ENCODE measurements around the gene RSPH6A. TPM values are rescaled to one million over a fixed set of nuclear protein-coding genes. Genes with fewer than 3 reads are reported as not detected.

RSPH6A gene
- total RNA-seq, 5 donors from 2014 or later (not counting 1 experiment from before 2014, with no cell fraction given), result 0.20 to 0.47 (median 0.38) TPM

DNA sequence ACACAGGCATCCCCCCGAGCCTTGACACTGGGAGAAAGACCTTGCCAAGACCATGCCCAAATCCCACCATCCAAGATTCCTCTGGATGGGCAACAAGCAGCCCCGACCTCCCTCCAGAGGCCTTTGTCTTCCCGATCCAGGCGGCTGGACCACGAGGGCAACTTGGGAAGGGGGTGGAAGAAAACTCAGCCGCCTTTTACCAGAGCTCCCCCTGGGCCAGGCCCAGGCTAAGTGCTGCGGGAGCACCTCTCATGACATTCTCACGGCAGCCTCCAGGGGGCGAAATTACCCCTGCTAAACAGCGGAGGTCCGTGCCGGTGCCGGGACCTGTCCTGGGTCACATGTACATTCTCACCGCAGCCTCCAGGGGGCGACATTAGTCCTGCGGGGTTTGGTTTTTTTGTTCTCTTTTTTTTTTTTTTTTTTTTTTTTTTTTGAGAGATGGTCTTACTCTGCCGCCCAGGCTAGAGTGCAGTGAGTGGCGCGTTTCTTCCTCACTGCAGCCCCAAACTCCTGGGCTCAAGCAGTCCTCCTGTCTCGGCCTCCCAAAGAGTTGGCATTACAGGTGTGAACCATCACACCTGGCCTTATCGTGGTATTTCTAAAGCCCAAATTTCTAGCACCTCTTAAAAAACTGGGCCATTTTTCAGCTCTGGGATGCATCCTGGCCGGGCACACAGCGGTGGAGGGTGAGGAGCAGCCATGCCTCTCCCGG lies 2.1 kb upstream of the RSPH6A start:
- Mint-ChIP-seq H3K27ac (no peak overlapping the region), H3K4me3 (no peak overlapping the region), H3K4me1 (peaks cover 0 to 3% (median 2%) of the 10 kb centered on the region in 3 donors), H3K27me3 (peaks cover 3 to 8% of the 10 kb centered on the region in 2 donors), H3K9me3 (no peaks in the 10 kb centered on the region), H3K36me3 (peaks cover 9% of the 10 kb centered on the region)
- Histone ChIP-seq H3K27ac (ENCODE audit: low read length) (no peak overlapping the region), H3K9me3 (no peaks in the 10 kb centered on the region), H3K4me1 (ENCODE audit: control insufficient read depth in 1 of 2, extremely low read depth in 1 of 2, insufficient read depth in 2 of 2, low read length in 2 of 2) (peaks cover 3 to 27% of the 10 kb centered on the region in 2 experiments), H3K36me3 (ENCODE audit: control insufficient read depth in 2 of 2, extremely low read depth in 1 of 2, insufficient read depth in 1 of 2, low read length in 1 of 2) (peaks cover 11 to 12% of the 10 kb centered on the region in 2 donors), H3K4me3 (ENCODE audit: control insufficient read depth in 1 of 2, extremely low read depth in 1 of 2, low read length in 1 of 2) (no peak overlapping the region), H3K27me3 (replicated peaks in 1 of 2; ENCODE audit: control insufficient read depth in 2 of 2, extremely low read depth in 1 of 2, insufficient read depth in 2 of 2, low read length in 1 of 2) (peaks cover 0 to 19% of the 10 kb centered on the region in 2 experiments)
- peak; percentile 96 to 97 (median 97) for ATAC-seq (replicated peaks in 1 of 4)
- ChIA-PET POLR2A (no interaction called here), CTCF (interaction anchor here (0.6 to 1.4 kb wide), 9 partner anchors 18 to 283 kb away, joined by 3 to 8 read pairs (median 4); partner anchors contain the start of genes MYPOP (in 1 of the 2) and SIX5 (in 1 of the 2))
- WGBS (ENCODE audit: insufficient coverage), result 20% methylated on average over 17 of the region's 24 CpGs
- DNase-seq, result peak; percentile 86 to 98 (median 94)

DNA sequence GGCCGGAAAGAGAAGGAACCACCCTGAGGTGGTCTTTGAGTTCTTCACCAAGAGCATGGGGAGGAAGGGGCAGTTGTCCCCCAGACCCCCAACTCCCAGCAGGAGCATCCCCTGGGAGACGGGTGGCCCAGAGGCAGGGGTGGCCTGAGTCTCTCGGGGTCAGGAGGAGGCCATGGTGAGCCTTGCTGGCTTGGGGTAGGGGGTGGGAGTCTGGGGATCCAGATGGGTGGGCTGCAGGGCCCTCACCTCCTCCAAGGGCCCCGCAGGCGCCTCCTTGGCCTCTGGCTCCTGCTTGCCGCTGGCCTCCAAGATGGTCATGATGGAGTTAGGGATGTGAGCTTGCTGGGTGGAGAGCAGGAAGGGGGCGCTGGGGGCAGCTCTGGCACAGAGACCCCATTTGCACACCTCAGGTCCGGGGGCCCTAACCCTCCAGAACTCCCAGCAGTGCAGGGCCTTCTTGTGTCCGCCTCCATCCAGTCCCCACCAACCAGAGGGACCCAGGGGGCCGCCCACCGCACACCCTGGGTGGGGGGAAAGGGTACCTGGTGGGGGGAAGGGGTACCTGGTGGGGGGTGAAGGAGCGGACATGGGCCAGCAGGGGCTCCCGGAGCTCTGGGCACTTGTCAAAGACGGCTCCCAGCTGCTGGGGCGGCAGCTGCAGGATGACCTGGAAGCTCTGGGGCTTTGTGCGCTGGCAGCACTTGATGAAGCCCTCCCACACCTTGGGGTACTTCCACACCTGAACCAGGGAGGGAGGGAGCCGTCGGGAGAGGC lies 1.3 kb upstream of the RSPH6A start:
- POLR2A ChIA-PET, result no interaction called here
- H3K27me3 ChIP-seq (replicated peaks in 1 of 2; ENCODE audit: control insufficient read depth in 2 of 2, extremely low read depth in 1 of 2, insufficient read depth in 2 of 2, low read length in 1 of 2), result peaks cover 0 to 22% of the 10 kb centered on the region in 2 experiments
- ATAC-seq (replicated peaks in 1 of 4) (no peak), DNase-seq (no peak)
- CTCF ChIA-PET, result interaction anchor here (0.6 to 1.4 kb wide), 9 partner anchors 17 to 283 kb away, joined by 3 to 8 read pairs (median 4); partner anchors contain the start of genes MYPOP (in 1 of the 2) and SIX5 (in 1 of the 2)
- peaks cover 4 to 8% of the 10 kb centered on the region in 2 donors for H3K27me3 Mint-ChIP-seq
- H3K4me1 Mint-ChIP-seq, result peaks cover 0 to 3% (median 2%) of the 10 kb centered on the region in 3 donors
- no peak overlapping the region for H3K27ac ChIP-seq (ENCODE audit: low read length)
- peak overlapping the region in 1 of 3 donors; percentile 53 for H3K4me3 Mint-ChIP-seq
- no peak overlapping the region for H3K4me3 ChIP-seq (ENCODE audit: control insufficient read depth in 1 of 2, extremely low read depth in 1 of 2, low read length in 1 of 2)
- no peaks in the 10 kb centered on the region for H3K9me3 Mint-ChIP-seq
- peaks cover 9% of the 10 kb centered on the region for H3K36me3 Mint-ChIP-seq
- H3K4me1 ChIP-seq (ENCODE audit: control insufficient read depth in 1 of 2, extremely low read depth in 1 of 2, insufficient read depth in 2 of 2, low read length in 2 of 2), result peaks cover 3 to 27% of the 10 kb centered on the region in 2 experiments
- H3K36me3 ChIP-seq (ENCODE audit: control insufficient read depth in 2 of 2, extremely low read depth in 1 of 2, insufficient read depth in 1 of 2, low read length in 1 of 2), result peaks cover 9% of the 10 kb centered on the region in 2 donors
- H3K9me3 ChIP-seq, result no peaks in the 10 kb centered on the region
- WGBS (ENCODE audit: insufficient coverage), result 92% methylated on average over 4 of the region's 18 CpGs
- no peak overlapping the region for H3K27ac Mint-ChIP-seq

DNA sequence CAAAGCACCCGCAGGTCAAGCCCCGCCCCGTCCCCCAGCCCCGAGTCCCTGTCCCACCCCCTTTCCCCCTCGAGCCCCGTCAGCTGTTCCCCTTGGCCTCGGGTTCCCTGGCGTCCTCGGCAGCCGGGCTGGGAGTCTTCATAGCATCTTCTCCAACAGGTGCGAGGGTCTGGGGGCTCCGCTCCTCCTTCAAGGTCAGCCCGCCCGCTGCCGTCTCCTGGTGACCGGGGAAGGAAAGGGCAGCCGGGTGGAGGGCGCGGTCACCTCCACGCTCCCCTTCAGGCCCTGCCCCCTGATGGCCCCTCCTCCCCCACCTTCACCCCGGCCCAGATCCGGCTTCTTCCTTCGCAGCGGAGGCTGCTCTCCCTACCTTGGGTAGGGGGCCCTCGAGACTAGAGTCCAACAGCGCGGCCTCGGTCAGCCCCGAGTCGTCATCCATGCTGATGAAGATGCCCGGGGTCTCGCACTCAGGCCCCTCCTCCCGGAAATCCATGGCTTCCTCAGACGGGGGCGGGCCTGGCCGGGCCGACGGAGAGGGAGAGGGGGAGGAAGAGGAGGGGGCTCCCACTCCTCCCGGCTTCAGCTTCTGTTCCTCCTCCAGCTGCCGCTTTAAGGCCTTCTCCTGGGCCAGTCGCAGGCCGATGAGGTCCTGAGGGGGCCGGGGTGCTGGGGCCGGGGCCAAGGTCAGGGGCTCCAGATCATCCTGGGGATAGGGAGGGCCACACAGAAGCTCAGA lies 541 bp upstream of the RSPH6A start:
- peaks cover 0 to 26% of the 10 kb centered on the region in 2 experiments for H3K27me3 ChIP-seq (replicated peaks in 1 of 2; ENCODE audit: control insufficient read depth in 2 of 2, extremely low read depth in 1 of 2, insufficient read depth in 2 of 2, low read length in 1 of 2)
- peak overlapping the region in 1 of 2 donors; percentile 23 for H3K4me3 ChIP-seq (ENCODE audit: control insufficient read depth in 1 of 2, extremely low read depth in 1 of 2, low read length in 1 of 2)
- CTCF ChIA-PET, result no interaction called here
- H3K27me3 Mint-ChIP-seq, result peaks cover 4 to 8% of the 10 kb centered on the region in 2 donors
- 35% methylated on average over 21 of the region's 44 CpGs for WGBS (ENCODE audit: insufficient coverage)
- ATAC-seq (replicated peaks in 1 of 4), result no peak
- H3K36me3 ChIP-seq (ENCODE audit: control insufficient read depth in 2 of 2, extremely low read depth in 1 of 2, insufficient read depth in 1 of 2, low read length in 1 of 2), result peaks cover 3 to 9% of the 10 kb centered on the region in 2 donors
- no peak overlapping the region for H3K27ac ChIP-seq (ENCODE audit: low read length)
- peak overlapping the region in 2 of 3 donors; percentile 21 to 53 for H3K4me3 Mint-ChIP-seq
- H3K36me3 Mint-ChIP-seq, result peaks cover 5% of the 10 kb centered on the region
- H3K9me3 ChIP-seq, result no peaks in the 10 kb centered on the region
- peak in 1 of 35 experiments; percentile 9 for DNase-seq
- H3K4me1 ChIP-seq (ENCODE audit: control insufficient read depth in 1 of 2, extremely low read depth in 1 of 2, insufficient read depth in 2 of 2, low read length in 2 of 2), result peaks cover 3 to 27% of the 10 kb centered on the region in 2 experiments
- POLR2A ChIA-PET, result no interaction called here
- H3K9me3 Mint-ChIP-seq, result no peaks in the 10 kb centered on the region
- no peak overlapping the region for H3K27ac Mint-ChIP-seq
- peaks cover 0 to 3% (median 2%) of the 10 kb centered on the region in 3 donors for H3K4me1 Mint-ChIP-seq

DNA sequence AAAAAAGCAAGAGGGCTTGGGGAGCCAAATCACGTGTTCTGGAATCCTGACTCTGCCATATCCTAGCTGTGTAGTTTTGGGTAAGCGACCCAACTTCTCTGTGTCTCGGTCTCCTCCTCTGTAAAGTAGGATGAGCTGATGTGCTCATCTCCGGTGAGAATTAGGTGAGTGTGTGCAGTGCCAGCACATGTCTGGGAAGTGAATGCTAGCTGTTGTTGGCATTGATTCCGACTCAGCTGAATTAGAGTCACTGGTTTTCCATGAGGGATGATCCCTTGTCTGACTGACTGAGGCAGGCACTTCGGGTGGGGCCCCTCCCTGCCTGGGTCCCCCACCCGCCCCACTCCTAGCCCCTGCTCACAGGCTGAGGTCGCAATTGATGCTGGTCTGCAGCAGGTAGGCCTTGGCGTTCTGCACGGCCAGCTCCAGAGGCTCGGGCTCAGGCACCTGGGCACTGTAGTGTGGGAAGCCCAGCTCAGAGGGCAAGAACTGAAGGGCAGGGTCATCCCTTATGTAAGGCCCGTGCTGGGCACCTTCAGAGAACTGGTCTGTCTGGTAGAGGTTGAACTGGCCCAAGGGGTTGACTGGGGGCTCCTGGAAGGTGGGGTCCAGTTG lies 835 bp downstream of the RSPH6A start:
- no peaks in the 10 kb centered on the region for H3K9me3 ChIP-seq
- no peaks in the 10 kb centered on the region for H3K9me3 Mint-ChIP-seq
- peaks cover 0 to 33% of the 10 kb centered on the region in 2 experiments for H3K27me3 ChIP-seq (replicated peaks in 1 of 2; ENCODE audit: control insufficient read depth in 2 of 2, extremely low read depth in 1 of 2, insufficient read depth in 2 of 2, low read length in 1 of 2)
- POLR2A ChIA-PET, result interaction anchor here in 1 of 2 donors (0.6 kb wide), 1 partner anchor 20 kb away, joined by 6 read pairs; no protein-coding TSS in a partner anchor
- H3K27ac ChIP-seq (ENCODE audit: low read length), result no peak overlapping the region
- H3K4me1 ChIP-seq (ENCODE audit: control insufficient read depth in 1 of 2, extremely low read depth in 1 of 2, insufficient read depth in 2 of 2, low read length in 2 of 2), result peaks cover 3 to 27% of the 10 kb centered on the region in 2 experiments
- H3K4me1 Mint-ChIP-seq, result peaks cover 4 to 7% (median 5%) of the 10 kb centered on the region in 3 donors
- no peaks in the 10 kb centered on the region for H3K36me3 Mint-ChIP-seq
- 94% methylated on average over 11 of the region's 12 CpGs for WGBS (ENCODE audit: insufficient coverage)
- peaks cover 4 to 15% of the 10 kb centered on the region in 2 donors for H3K27me3 Mint-ChIP-seq
- CTCF ChIA-PET, result no interaction called here
- DNase-seq (no peak), ATAC-seq (replicated peaks in 1 of 4) (no peak)
- peaks cover 0 to under 1% of the 10 kb centered on the region in 2 donors for H3K36me3 ChIP-seq (ENCODE audit: control insufficient read depth in 2 of 2, extremely low read depth in 1 of 2, insufficient read depth in 1 of 2, low read length in 1 of 2)
- H3K4me3 ChIP-seq (ENCODE audit: control insufficient read depth in 1 of 2, extremely low read depth in 1 of 2, low read length in 1 of 2), result no peak overlapping the region
- no peak overlapping the region for H3K27ac Mint-ChIP-seq
- H3K4me3 Mint-ChIP-seq, result no peak overlapping the region

DNA sequence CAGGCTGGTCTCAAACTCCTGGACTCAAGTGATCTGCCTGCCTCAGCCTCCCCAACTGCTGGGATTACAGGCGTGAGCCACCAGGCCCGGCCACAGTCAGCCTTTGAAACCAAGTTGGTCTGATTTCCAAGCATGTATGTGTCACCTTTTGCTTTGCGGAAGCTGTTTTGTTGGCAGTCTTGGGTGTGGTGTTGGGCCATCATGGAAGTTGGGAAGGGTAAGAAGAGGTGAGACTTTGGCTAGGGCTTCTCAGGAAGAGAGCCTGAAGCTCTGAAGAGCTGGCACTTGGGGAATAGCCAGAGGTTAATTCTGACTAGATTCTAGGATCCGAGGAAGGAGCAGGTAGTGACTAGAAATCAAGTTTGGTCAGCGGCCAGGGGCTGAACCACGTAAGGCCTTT lies 2.8 kb downstream of the RSPH6A start:
- no peak for ATAC-seq (replicated peaks in 1 of 4)
- POLR2A ChIA-PET, result no interaction called here
- Histone ChIP-seq H3K27ac (ENCODE audit: low read length) (no peak overlapping the region), H3K27me3 (replicated peaks in 1 of 2; ENCODE audit: control insufficient read depth in 2 of 2, extremely low read depth in 1 of 2, insufficient read depth in 2 of 2, low read length in 1 of 2) (peaks cover 0 to 33% of the 10 kb centered on the region in 2 experiments), H3K36me3 (ENCODE audit: control insufficient read depth in 2 of 2, extremely low read depth in 1 of 2, insufficient read depth in 1 of 2, low read length in 1 of 2) (no peaks in the 10 kb centered on the region), H3K4me1 (ENCODE audit: control insufficient read depth in 1 of 2, extremely low read depth in 1 of 2, insufficient read depth in 2 of 2, low read length in 2 of 2) (peaks cover 3 to 23% of the 10 kb centered on the region in 2 experiments), H3K4me3 (ENCODE audit: control insufficient read depth in 1 of 2, extremely low read depth in 1 of 2, low read length in 1 of 2) (no peak overlapping the region), H3K9me3 (no peaks in the 10 kb centered on the region)
- 93% methylated on average over 6 of the region's 6 CpGs for WGBS (ENCODE audit: insufficient coverage)
- no peak for DNase-seq
- no peaks in the 10 kb centered on the region for H3K36me3 Mint-ChIP-seq
- peaks cover 4 to 16% of the 10 kb centered on the region in 2 donors for H3K27me3 Mint-ChIP-seq
- CTCF ChIA-PET, result no interaction called here
- peaks cover 4 to 7% (median 5%) of the 10 kb centered on the region in 3 donors for H3K4me1 Mint-ChIP-seq
- H3K4me3 Mint-ChIP-seq, result no peak overlapping the region
- no peaks in the 10 kb centered on the region for H3K9me3 Mint-ChIP-seq
- H3K27ac Mint-ChIP-seq, result no peak overlapping the region

All from T-cell (primary cell).